HG02885 (cell line): ENCODE measurements around the gene SMAD5.

Source experiments
- ATAC-seq: cut with Tn5 transposase; IDR thresholded peaks from one replicate; pipeline ENCODE4 v1.9.1; 2021; ENCODE audit warnings: mild to moderate bottlenecking; ENCODE audit not compliant: unreplicated experiment, poor library complexity

SMAD5 gene

GRCh38 chr5:136212252-136212721 is 79.6 kb downstream of the SMAD5 start:
- peak; percentile 60 for ATAC-seq

GRCh38 chr5:136213919-136214493 is 81.4 kb downstream of the SMAD5 start:
- ATAC-seq: no peak

GRCh38 chr5:136215812-136216211 is 83.2 kb downstream of the SMAD5 start:
- no peak for ATAC-seq

GRCh38 chr5:136216230-136216629 is 83.6 kb downstream of the SMAD5 start:
- no peak for ATAC-seq

GRCh38 chr5:136221340-136221739 is 88.7 kb downstream of the SMAD5 start:
- no peak for ATAC-seq

GRCh38 chr5:136222580-136223235 is 90.1 kb downstream of the SMAD5 start:
- ATAC-seq: no peak

- no peak for ATAC-seq
These were observed 93.2 kb downstream of the SMAD5 start for GRCh38 chr5:136225796-136226195.

- no peak for ATAC-seq
These were observed 93.8 kb downstream of the SMAD5 start for GRCh38 chr5:136226401-136226800.

GRCh38 chr5:136228136-136228757 is 95.6 kb downstream of the SMAD5 start:
- no peak for ATAC-seq

GRCh38 chr5:136230176-136230575 is 97.5 kb downstream of the SMAD5 start:
- ATAC-seq: no peak

GRCh38 chr5:136232316-136232715 is 99.7 kb downstream of the SMAD5 start:
- ATAC-seq: peak; percentile 69
